Measurements from ENCODE around the gene C10orf88. TPM values are rescaled to one million over a fixed set of nuclear protein-coding genes. Genes with fewer than 3 reads are reported as not detected.

Gene C10orf88
- total and polyA plus RNA-seq, 2 of the 13 experiments (the other 11 are each of a cell fraction or from before 2014, with no cell fraction given), result 4.6 to 11.8 TPM

GRCh38 chr10:122995936-122996335, 41.9 kb upstream of the C10orf88 start (continued):
- TF ChIP-seq ZNF569 (CRISPR knock-in tag; IDR thresholded peaks at IDR 0.05; ENCODE audit: borderline replicate concordance), result no peak
- TF ChIP-seq FOXP4 (CRISPR knock-in tag; IDR thresholded peaks at IDR 0.05), result no peak

GRCh38 chr10:122993797-122994336, 39.8 kb upstream of the C10orf88 start:
- Histone ChIP-seq H3K27ac (ENCODE audit: extremely low read length, insufficient read depth, low read length) (no peak overlapping the region), H4K20me1 (ENCODE audit: insufficient read depth, low read length) (peaks cover 5% of the 10 kb centered on the region; the same call in 1 of the 2 replicates), H3K4me1 (ENCODE audit: insufficient read depth, low read length) (no peaks in the 10 kb centered on the region), H2AFZ (ENCODE audit: low read length) (no peak overlapping the region), H3K9ac (ENCODE audit: insufficient read depth, low read depth, low read length) (no peak overlapping the region), H3K9me3 (ENCODE audit: low read length) (no peaks in the 10 kb centered on the region), H3K36me3 (replicated peaks in 1 of 2; ENCODE audit: control insufficient read depth in 1 of 2, insufficient read depth in 2 of 2, low read length in 2 of 2) (peaks cover 19 to 45% of the 10 kb centered on the region in 2 experiments), H3K4me2 (ENCODE audit: low read depth, low read length) (no peak overlapping the region), H3K79me2 (ENCODE audit: insufficient read depth, low read length) (peaks cover 8% of the 10 kb centered on the region), H3K4me3 (replicated peaks in 1 of 3; ENCODE audit: insufficient read depth in 1 of 3, low read depth in 2 of 3, low read length in 3 of 3) (no peak overlapping the region), H3K27me3 (ENCODE audit: control insufficient read depth in 1 of 2, insufficient read depth in 2 of 2, low read length in 2 of 2) (no peaks in the 10 kb centered on the region)
- ChIA-PET POLR2A (no interaction called here), CTCF (ENCODE audit: low intra/inter-chr PET ratio, low total read pairs) (no interaction called here)
- 0 out of 2 replicates have a peak, but pooled peaks have one; percentile 30 for TF ChIP-seq POLR2AphosphoS2 (IDR thresholded peaks at IDR 0.05; ENCODE audit: low read depth, low read length)
- TF ChIP-seq ESRRA (CRISPR knock-in tag; IDR thresholded peaks at IDR 0.05; ENCODE audit: low read depth), result no peak
- TF ChIP-seq MAFK (conservative IDR thresholded peaks at IDR 0.05 in 1 of 2, IDR thresholded peaks at IDR 0.05 in 1 of 2; ENCODE audit: low read length in 2 of 2), result peak; percentile 86 to 92
- peak; percentile 39 for TF ChIP-seq RBM22 (optimal IDR thresholded peaks at IDR 0.05; ENCODE audit: low read length)
- peak; percentile 85 for TF ChIP-seq MAFF (IDR thresholded peaks at IDR 0.05; ENCODE audit: low read depth, low read length)
- no peak for TF ChIP-seq GRHL1 (CRISPR knock-in tag; conservative IDR thresholded peaks at IDR 0.05)
- no TSS peak for BruUV-seq (replicated peaks)
- 94% methylated on average over 6 of the region's 6 CpGs for WGBS (ENCODE audit: low lambda C conversion rate)
- FAIRE-seq (no peak), DNase-seq (ENCODE audit: low spot score) (no peak), ATAC-seq (no peak)
- intact Hi-C loops (cut with micrococcal nuclease; ENCODE audit: unreplicated experiment) (no loop called here), in situ Hi-C loops (cut with HindIII; ENCODE audit: extremely low pct_ligation_motif_present, low pct_unique_long_range_greater_than_20kb) (no loop called here)

Measured in HepG2 (cell line).